ENCODE results near the gene SPRN. TPM values are rescaled to one million over a fixed set of nuclear protein-coding genes. Genes with fewer than 3 reads are reported as not detected.

The SPRN gene
- total RNA-seq, 4 donors from 2014 or later: not detected

GRCh38 chr10:133411523-133412380, 12.7 kb downstream of the SPRN start:
- H3K4me1 ChIP-seq: no peaks in the 10 kb centered on the region
- H3K4me3 ChIP-seq: no peak overlapping the region
- no peak for TF ChIP-seq POLR2A (IDR thresholded peaks at IDR 0.05)
- no peak for TF ChIP-seq CTCF (IDR thresholded peaks at IDR 0.05)
- no peak overlapping the region for H3K27ac ChIP-seq
- H3K9me3 ChIP-seq: peaks cover 0 to 32% (median 13%) of the 10 kb centered on the region in 3 donors
- H3K36me3 ChIP-seq: peaks cover 0 to 89% (median 0%) of the 10 kb centered on the region in 3 donors
- H3K27me3 ChIP-seq: no peaks in the 10 kb centered on the region
- intact Hi-C loops (cut with DNase I): no loop called here
- 96 to 99% methylated on average over 7 of the region's 7 CpGs for WGBS, 2 donors
- no peak for DNase-seq

- Histone ChIP-seq H3K9me3 (peaks cover 0 to 11% (median 2%) of the 10 kb centered on the region in 3 donors), H3K36me3 (peaks cover 11 to 98% (median 13%) of the 10 kb centered on the region in 3 donors), H3K27me3 (no peaks in the 10 kb centered on the region), H3K27ac (no peak overlapping the region), H3K4me1 (no peaks in the 10 kb centered on the region), H3K4me3 (no peak overlapping the region)
- 81 to 94% methylated on average over 8 of the region's 8 CpGs for WGBS, 2 donors
- DNase-seq: no peak
- intact Hi-C loops (cut with DNase I): no loop called here
- TF ChIP-seq POLR2A (IDR thresholded peaks at IDR 0.05) (no peak), CTCF (IDR thresholded peaks at IDR 0.05) (no peak)
These were observed 18.4 kb downstream of the SPRN start for GRCh38 chr10:133405844-133406527.

GRCh38 chr10:133405272-133405671, 19.2 kb downstream of the SPRN start:
- intact Hi-C loops (cut with DNase I): no loop called here
- H3K27ac ChIP-seq: no peak overlapping the region
- H3K4me1 ChIP-seq: no peaks in the 10 kb centered on the region
- TF ChIP-seq POLR2A (IDR thresholded peaks at IDR 0.05) (no peak), CTCF (IDR thresholded peaks at IDR 0.05) (no peak)
- H3K9me3 ChIP-seq: peaks cover 0 to 3% (median 0%) of the 10 kb centered on the region in 3 donors
- no peak for DNase-seq
- no peaks in the 10 kb centered on the region for H3K27me3 ChIP-seq
- no peak overlapping the region for H3K4me3 ChIP-seq
- H3K36me3 ChIP-seq: peaks cover 11 to 98% (median 13%) of the 10 kb centered on the region in 3 donors
- WGBS, 2 donors: 45 to 48% methylated on average over 2 of the region's 2 CpGs

GRCh38 chr10:133403784-133404183, 20.6 kb downstream of the SPRN start:
- no peak for TF ChIP-seq CTCF (IDR thresholded peaks at IDR 0.05)
- TF ChIP-seq POLR2A (IDR thresholded peaks at IDR 0.05): no peak
- WGBS, 2 donors: 87 to 94% methylated on average over 5 of the region's 5 CpGs
- DNase-seq: no peak
- no peaks in the 10 kb centered on the region for H3K27me3 ChIP-seq
- H3K4me1 ChIP-seq: no peaks in the 10 kb centered on the region
- H3K4me3 ChIP-seq: no peak overlapping the region
- no peak overlapping the region for H3K27ac ChIP-seq
- H3K9me3 ChIP-seq: no peaks in the 10 kb centered on the region
- peaks cover 11 to 98% (median 22%) of the 10 kb centered on the region in 3 donors for H3K36me3 ChIP-seq
- intact Hi-C loops (cut with DNase I): no loop called here

- peaks cover 11 to 98% (median 22%) of the 10 kb centered on the region in 3 donors for H3K36me3 ChIP-seq
- no peak for DNase-seq
- intact Hi-C loops (cut with DNase I): no loop called here
These were observed 21.1 kb downstream of the SPRN start for GRCh38 chr10:133403359-133403758.

More at GRCh38 chr10:133403359-133403758, 21.1 kb downstream of the SPRN start:
- H3K27ac ChIP-seq: no peak overlapping the region
- no peak overlapping the region for H3K4me3 ChIP-seq
- H3K4me1 ChIP-seq: no peaks in the 10 kb centered on the region
- no peak for TF ChIP-seq CTCF (IDR thresholded peaks at IDR 0.05)
- H3K9me3 ChIP-seq: no peaks in the 10 kb centered on the region
- WGBS, 2 donors: 78 to 82% methylated on average over 15 to 16 of the region's 16 CpGs
- no peaks in the 10 kb centered on the region for H3K27me3 ChIP-seq
